CD4-positive, alpha-beta T cell treated with Interleukin-12 subunit alpha and Interleukin-12 subunit beta, for 1 hour (primary cell): ENCODE data around the gene PDE4D.
"Not testable (repeated sequence)": the region's sequence is repeated elsewhere in the genome, so short reads cannot be mapped to it uniquely, and the experiment has no call there.

ENCODE experiments used
- DNase-seq: peaks from one replicate; pipeline ENCODE4 v3.0.0-alpha.2; 2020

PDE4D gene

DNA sequence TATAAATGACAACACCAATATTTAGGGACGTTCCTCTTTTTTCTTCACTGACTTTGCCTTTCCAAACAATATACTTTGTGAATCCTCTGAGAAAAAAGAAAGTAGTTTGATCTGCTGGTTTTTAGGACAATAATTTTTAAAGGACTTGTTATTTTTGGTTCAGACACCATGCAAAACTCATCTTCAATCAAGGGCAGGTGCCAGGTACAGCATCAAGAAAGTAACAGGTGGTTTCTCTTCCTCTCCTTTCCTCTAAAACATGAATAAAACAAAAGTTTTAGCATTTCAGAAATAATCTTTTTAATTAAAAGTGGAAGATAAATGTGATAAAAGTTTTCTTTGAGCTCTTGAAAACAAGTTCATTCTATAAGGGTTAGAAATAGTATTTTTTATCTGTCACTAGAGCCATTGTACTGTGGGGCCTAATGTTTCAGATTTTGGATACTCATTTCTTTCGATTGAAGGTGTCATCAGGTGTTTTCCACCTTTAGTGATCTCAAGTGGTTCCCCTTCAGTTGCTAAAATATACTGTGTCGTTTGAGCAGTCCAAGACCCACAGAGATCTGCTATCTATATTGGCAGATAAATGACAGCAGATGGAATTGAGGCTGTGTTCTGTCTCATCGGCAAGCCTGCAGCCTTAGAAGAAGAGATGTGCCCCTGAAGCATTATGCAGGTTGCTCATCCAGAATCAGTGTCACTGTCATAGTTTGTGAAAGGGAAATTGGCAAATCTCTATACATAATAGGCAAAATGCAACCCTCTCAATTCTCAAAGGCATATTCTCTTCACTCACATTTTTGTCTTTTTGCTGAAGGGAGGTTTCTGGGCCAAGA, 499.7 kb downstream of the PDE4D start:
- no peak for DNase-seq

DNA sequence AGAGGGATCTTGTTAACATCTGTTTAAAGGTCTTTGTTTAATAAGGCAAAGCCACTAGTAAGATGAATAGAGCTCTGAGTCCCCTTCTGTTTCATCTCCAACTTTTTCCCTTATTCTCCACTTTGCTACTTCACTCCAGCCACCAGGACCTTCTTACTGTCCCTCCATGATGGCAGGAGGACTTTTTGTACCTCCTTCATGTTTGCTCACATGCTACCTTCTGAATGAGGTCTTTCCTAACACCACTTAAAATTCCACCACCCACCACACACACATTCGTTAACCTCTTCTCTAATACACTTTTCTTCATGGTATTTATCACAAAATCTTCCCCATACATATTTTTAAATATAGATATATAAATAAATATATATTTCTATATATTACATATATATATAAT, 501.9 kb downstream of the PDE4D start:
- no peak for DNase-seq

DNA sequence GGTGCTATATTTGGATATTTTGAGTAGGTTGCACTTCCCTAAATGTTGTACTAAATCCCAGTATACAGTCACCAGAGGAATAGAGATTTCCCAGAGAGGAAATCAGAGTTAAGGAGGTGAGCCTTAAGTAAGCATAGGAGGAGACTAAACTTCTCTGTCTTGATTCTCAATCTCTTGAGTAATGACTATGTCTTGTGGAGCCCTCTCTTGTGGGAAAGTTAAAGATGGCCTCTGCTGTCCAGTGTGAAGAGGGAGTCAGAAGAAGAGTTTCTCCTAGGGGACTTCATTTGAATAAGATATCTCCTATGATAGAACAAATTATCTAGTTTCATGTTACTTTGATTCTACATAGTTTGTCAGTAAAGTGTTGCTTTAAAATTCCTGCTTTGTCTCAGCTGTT, 502.5 kb downstream of the PDE4D start:
- no peak for DNase-seq

DNA sequence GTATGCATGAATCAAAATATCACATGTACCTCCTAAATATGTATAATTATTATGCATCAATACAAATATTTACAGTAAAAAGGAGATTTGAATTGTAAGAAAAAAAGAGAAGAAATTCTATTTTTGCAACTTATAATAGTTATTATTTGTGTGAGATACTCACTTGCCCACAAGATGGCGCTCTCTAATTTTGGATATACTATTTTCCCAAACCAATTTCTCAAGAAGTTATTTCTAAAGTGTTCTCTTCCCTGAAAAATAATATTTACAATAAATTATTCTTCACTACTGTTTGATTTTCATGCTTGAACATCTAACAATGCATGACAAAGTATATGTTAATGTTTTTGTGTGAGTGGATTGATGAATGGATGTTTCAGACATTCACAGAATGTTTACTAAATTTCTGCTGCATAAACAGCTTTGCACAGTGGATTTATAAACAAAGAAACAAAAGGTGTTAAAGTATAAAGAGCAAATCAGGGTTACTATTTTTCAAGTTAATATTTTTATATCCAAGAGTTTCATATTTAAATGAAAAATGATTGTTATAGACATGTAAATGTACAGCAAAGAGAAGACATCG, 503.4 kb downstream of the PDE4D start:
- DNase-seq: peak; percentile 10

DNA sequence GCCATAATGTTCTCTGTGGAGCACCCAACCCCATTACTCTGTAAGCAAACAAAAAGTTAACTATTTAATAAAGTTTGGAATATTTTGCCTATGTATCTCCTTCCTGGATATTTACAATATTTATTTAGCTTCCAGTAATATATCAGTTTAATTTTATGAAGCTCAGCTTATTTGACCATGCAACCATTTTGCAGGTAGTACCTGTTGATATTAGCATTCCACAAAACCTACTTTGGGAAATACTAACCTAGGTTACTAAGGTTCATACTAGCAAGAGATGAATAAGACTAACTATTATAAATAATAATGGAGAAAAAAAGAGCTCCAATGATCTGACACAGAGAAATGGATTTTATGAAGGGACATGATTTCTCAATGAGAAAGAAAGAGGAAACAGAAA, 506.4 kb downstream of the PDE4D start:
- no peak for DNase-seq

DNA sequence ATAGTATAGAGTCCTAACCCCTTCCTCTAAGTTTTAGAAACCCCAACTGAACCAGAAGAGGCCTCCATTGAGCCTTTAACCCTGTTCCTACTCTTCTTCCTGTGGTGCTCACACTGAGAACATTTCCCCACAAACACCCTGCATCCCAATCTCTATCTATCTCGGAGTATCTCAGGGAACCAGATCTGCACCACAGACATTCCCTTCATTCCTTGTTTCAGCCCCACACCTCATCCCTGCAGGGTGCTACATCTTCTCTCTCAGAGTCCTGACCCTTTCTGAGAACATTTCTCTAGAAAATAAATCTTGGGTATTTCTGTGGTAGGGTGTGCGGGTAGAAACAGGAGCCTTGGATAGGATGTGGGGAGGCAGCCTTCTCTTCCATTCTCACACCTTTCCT, 507.8 kb downstream of the PDE4D start:
- no peak for DNase-seq

DNA sequence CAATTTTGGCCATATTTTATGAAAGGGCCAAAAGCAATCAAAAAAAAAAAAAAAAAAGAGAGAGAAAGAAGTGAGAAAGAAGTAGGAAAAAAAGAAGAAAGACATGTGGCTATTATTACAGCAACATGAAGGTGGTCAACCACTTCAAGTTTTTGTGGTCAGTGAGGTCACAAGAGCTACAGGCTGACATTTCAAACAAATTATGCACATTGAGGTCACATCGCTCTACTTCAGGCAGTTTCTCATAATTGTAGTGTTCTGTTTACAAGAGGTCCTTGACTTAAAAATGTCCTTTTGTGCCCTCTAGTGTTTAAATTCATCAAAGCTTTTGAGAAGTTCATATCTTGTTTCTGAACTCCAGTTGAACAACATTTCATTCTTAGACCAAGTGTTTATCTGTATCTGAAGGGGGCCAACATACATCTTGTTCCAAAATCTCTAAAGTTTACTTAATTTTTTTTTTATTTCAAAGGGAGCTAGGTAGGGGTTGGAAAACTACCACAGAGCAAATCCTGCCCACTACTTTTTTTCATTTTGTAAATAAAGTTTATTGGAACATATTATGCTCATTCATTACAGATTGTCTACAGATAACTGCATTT, 513.1 kb downstream of the PDE4D start:
- DNase-seq: peak; percentile 45

DNA sequence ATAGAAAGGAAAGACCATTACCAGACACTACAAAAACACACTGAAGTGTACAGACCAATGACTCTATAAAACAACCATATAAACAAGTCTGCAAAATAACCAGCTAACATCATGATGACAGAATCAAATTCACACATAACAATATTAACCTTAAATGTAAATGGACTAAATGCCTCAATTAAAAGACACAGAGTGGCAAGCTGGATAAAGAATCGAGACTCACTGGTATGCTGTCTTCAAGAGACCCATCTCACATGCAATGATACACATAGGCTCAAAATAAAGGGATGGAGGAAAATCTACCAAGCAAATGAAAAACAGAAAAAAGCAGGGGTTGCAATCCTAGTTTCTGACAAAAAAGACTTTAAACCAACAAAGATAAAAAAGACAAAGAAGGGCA, 519.5 kb downstream of the PDE4D start:
- not testable (repeated sequence) for DNase-seq

DNA sequence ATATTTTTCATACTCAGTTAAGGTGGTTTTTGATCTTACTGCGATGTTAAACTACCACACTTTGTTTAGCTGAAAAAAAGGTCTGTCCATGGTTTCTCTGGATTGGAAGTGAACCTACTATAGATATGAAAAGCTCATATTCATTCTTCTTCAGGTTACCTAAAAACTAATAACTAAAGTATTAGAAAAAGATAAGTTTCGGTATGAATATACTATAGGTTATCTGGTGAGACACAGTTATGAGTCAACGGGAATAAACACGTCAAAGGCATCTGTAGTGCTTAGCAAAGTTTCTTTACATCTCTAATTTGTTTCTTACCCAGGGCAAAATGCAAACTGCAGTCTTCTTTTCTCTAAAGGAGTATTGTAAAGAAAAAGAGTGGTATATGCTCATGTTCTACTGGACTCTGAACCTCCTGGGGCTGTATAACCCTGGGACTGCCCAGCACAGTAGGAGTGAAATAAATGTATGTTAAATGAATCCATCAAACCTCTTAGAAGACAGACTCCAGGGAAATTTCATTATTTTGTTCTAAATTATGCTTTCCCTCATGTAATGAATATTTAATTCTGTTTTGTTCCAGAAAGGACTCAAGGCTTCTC, 521.9 kb downstream of the PDE4D start:
- DNase-seq: no peak

DNA sequence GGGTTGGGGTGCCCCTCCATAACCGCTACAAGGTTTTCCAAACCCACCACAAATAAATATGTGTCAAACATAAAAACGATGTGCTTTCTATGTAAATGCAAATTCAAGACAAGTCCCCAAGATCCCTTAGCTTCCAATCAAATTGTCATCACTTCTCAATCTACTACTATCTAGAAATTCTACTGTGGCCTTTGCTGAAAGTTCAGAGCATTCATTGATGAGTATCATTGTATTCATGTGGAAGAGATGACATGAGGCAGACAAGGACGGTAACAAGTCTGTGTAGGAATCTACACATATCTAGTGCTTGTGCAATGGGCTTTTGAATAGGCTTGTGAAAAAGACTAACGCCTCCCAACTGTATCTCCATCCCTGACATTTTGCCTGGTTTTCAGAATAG, 524.6 kb downstream of the PDE4D start:
- no peak for DNase-seq

DNA sequence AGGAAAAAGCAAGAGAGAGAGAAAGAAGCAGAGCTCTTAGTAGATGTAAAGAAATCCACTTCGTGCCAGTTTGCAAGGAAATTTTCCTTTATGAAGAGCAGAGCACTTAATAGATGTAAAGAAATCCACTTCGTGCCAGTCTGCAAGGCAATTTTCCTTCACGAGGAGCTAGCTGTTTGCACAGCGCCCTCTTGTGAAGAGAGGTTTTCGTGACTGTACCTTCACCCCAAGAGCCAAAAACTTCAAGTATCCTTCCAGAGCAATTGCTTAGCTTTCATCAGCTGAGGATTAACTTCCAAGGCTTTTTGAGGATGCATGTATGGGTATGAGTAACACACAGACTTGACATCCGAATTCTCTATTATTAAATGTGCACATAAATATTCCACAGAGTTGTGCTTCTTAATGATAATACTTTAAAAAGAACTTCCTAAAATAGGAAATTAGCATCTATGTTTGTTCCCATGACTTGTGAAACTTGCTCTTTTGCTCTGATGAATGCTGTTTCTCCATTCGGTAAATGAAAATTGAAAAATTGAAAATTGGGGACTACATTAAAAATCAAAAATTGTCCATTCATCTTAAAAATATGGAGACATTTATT, 525.6 kb downstream of the PDE4D start:
- peak; percentile 36 for DNase-seq

DNA sequence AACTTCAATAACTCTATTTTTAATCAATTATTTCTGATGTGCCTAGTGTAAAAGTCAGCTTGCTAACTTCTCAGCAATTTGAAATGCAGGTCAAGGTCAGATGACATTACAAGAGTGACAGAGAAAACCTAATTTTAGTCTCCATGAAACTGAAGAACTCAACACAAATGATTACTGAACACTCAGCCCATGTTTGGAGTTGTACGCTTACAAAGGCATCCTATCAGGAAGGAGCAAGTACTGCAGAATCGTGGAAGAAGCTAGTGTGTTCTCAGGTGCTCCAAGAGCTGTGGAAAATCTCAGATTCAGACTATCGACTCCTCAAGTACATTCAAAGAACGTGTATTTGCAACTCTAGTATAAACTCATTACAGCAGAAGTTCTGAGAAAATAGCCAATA, 526.7 kb downstream of the PDE4D start:
- DNase-seq: no peak

DNA sequence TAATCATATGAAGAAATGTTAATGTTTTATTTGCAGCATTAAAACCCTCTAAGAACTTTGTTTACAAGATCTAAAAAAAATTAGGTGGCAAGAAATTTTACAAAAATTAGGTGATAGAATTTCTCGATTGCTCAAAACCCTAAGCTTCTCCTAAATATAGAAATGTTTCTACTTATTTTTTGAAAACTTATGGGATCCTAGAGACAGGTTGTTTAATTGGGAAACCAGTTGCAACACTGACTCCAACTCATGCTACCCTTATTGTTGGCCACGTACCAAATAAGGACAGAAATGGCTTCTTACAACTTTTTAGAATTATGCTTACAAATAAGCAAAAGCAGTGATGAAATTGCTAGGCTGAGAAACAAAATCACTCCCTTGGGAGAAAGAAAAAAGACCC, 531.1 kb downstream of the PDE4D start:
- no peak for DNase-seq

DNA sequence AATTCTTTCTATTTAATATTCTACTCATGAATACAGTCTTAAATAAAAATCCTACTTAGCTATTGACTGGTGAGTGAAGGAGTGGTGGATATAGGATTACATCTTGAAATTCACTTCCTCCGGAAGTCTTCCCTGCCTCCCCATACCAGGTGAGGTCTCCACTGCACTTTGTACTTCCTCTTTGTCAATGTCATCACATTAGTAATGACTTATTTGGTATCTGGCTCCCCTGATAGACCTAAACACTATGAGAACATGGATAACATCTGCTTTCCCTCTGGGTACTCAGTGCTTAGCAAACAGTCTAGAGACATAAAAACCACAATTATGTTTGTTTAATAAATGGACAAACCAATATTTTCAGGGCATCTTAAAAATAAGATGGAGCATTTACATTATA, 532.1 kb downstream of the PDE4D start:
- DNase-seq: no peak

DNA sequence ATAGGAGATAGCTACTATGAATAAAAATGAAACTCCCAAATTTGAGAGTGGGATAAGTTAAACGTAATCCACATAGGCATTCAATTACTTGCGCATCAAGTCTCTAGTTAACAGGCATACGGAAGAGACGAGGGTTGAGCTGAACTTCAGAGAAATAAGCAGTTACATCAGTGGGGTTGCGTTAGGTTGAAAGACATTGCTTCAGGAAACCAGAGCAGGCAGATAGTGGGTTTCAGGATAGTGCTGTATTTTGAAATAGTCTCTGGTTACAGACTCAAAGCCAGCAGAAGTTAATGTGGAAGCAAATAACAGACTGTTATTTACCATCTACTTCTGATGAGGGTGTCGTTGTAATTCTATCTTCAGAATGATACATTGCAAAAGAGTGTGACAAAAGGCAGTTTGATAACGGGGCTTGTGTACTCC, 533.4 kb downstream of the PDE4D start:
- no peak for DNase-seq

DNA sequence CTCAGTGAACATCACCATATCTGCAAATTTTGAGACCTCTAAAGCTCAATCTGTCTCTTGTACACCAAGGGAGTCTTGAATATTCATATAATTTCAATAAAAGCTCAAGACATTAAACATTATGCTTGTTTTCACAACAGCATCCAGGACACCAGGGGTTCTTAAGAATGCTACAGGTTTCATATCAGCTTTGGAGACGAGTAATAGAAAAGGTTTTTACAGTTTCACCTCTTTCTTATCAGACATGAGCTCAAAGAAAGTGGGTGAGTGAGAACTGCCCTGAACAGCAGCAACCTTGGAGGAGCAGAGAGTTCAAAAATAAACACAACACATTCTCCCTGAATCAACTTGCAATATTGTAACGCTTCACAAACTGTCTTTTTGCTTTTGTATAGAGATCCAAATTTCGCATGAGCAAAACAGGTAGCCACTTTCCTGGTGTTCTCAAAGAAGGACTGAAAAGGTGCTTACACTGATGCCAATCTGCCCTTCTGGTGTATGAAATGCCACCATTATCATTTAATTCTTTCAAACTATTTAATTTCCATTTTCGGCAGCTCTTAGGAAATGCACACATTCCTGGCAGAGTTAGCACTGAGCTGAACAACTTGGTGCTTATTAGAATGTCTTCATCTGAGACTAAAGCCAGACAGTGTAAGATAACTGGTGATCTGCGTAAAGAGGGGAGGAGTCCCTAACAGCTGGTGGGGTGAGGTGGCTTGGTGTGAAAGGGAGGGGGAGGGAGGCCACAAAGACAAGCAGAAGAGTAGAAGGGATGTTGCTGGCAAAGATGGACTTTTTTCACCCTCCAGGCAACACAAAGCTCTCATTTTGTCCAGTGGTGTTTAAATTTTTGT, 535.3 kb downstream of the PDE4D start:
- no peak for DNase-seq

DNA sequence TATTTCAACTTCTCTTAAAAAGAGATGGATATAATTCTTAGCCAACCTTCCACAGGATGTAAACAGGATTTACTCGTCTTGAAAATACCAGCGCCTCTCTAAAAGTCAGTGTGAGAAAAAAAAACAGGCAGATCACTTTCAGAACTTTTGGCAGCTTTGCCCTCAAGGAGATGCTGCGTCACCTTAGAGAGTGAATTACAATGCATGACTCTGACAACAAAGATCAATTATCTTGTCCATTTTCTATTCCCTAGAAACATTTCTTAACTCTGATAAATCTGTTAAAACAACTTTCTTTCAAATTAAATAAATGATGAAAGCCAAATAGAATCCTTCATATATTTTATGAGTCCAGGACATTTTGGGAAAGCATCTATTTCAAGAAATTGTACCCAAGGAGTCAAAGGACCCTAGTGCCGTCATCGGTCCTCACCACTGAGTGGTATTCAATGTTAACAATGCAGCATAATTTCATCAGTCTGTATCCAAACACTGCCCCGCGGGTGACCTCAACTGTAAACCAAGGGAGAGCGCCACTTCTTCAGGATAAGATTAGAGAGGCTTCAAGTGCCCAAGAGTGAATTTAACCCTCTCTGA, 536.0 kb downstream of the PDE4D start:
- no peak for DNase-seq

DNA sequence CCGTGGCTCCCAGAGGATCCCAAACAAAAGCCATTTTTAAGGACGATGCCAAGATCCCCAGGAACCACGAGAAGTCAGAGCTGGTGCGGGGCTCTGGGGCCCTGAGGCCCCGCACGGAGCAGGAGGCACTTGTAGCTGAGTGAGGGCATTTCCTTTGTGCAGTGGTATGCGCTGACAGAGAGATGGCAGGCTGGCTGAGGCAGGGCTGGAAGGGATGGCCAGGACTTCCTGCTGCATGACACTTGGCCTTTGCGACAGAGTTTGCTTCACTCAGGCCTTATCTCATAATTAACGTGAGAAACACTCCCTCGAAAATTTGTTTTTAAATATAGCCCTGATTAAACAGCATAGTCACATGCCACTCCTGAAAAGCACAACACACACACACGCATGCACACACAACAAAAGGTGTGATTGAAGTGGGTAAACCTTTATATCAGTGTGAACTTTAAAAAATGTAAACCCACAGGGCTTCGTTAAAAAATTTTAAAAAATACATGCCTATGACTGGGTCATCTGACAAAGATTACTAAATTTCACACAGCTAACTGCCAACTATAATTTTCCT, 536.6 kb downstream of the PDE4D start:
- DNase-seq: no peak

DNA sequence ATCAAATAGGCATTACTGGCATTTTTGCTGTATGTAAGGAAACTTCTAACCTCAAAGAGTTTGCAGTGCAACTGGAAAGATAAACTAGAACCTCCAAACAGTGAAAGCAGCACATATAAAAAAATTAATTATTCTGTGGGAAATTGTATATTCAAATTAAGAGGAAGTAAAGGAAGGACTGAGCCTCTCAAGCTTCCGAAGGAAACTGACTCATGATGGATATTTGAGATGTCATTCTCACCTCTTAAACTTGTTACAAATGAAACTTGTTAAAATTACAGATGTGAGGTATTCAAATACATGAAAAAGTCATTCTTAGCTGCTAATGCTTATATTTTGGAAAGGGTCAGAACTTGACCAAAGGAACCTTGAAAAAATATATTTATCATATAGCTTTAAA, 538.7 kb downstream of the PDE4D start:
- no peak for DNase-seq

DNA sequence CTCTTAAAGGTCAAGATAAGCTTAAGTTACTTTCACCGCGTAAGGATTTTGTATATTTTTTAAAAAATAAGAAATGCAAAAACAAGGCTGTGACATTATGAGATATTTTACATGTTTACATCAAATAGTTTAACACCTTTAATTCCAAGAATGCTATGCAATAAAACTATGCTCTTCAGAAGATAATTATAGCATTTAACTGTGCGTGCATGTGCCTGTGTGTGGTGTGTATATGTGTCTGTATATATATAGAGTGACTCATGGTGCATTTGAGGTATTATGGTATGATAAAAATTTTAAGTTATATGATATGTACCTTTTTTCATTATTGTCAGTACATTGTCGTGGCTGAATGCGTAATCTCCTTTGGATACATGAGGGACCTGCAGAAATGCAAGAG, 539.3 kb downstream of the PDE4D start:
- DNase-seq: no peak

DNA sequence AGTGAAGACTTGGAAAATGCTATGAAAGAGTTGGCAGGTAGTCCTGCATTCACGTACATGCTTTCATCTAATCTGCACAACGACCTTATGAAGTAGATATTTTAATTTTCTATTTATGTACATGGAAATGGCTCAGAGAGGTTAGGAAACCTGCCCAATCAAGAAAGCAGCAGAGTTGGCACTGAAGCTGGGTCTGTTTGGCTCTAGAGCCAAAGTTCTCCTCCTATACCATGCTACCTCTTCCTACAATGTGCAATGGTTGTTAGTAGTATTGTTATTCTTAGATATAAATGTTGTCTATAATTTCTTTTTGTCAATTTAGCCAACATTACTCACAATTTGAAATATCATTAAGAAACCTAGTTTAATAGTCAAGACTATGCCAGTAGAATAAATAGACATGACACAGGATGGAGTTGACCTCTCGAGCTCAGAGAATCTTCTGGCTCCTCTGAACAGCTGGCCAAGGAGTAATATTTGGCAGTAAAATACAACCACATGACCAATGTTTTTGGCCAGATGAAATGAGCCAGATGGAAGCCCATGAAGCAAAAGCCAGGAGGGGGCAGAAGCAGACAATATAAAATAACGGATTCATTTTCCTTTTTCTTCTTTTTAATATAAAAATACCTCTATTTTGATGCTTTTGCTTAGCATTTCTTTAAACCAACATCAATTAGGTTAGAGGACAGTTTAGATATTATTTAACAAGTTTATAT, 542.3 kb downstream of the PDE4D start:
- no peak for DNase-seq
